ENCODE measurements around the gene TLL2. TPM values are rescaled to one million over a fixed set of nuclear protein-coding genes. Genes with fewer than 3 reads are reported as not detected.

The TLL2 gene
- total RNA-seq, 1 donor from 2014 or later: 0.05 TPM

- intact Hi-C loops (cut with micrococcal nuclease): no loop called here
Measured at GRCh38 chr10:96427291-96427690, 86.4 kb downstream of the TLL2 start.

GRCh38 chr10:96422525-96422924 lies 91.2 kb downstream of the TLL2 start:
- intact Hi-C loops (cut with micrococcal nuclease): no loop called here

- intact Hi-C loops (cut with micrococcal nuclease): no loop called here
Measured at GRCh38 chr10:96421995-96422394, 91.7 kb downstream of the TLL2 start.

- intact Hi-C loops (cut with micrococcal nuclease): no loop called here
Measured at GRCh38 chr10:96420228-96421009, 93.3 kb downstream of the TLL2 start.

- intact Hi-C loops (cut with micrococcal nuclease): no loop called here
Measured at GRCh38 chr10:96419351-96419750, 94.4 kb downstream of the TLL2 start.

- intact Hi-C loops (cut with micrococcal nuclease): no loop called here
Measured at GRCh38 chr10:96418582-96418981, 95.1 kb downstream of the TLL2 start.

GRCh38 chr10:96417441-96417840 lies 96.3 kb downstream of the TLL2 start:
- intact Hi-C loops (cut with micrococcal nuclease): no loop called here

- intact Hi-C loops (cut with micrococcal nuclease): no loop called here
Measured at GRCh38 chr10:96416643-96417042, 97.1 kb downstream of the TLL2 start.

- intact Hi-C loops (cut with micrococcal nuclease): no loop called here
Measured at GRCh38 chr10:96415891-96416554, 97.7 kb downstream of the TLL2 start.

- intact Hi-C loops (cut with micrococcal nuclease): no loop called here
Measured at GRCh38 chr10:96415150-96415890, 98.4 kb downstream of the TLL2 start.

GRCh38 chr10:96414303-96414702 lies 99.4 kb downstream of the TLL2 start:
- intact Hi-C loops (cut with micrococcal nuclease): no loop called here

GRCh38 chr10:96413151-96413787 lies 100.5 kb downstream of the TLL2 start:
- intact Hi-C loops (cut with micrococcal nuclease): no loop called here

- intact Hi-C loops (cut with micrococcal nuclease): no loop called here
Measured at GRCh38 chr10:96411716-96412320, 101.9 kb downstream of the TLL2 start.

- intact Hi-C loops (cut with micrococcal nuclease): no loop called here
Measured at GRCh38 chr10:96410296-96410695, 103.4 kb downstream of the TLL2 start.

- intact Hi-C loops (cut with micrococcal nuclease): no loop called here
Measured at GRCh38 chr10:96408201-96408600, 105.5 kb downstream of the TLL2 start.

- intact Hi-C loops (cut with micrococcal nuclease): no loop called here
Measured at GRCh38 chr10:96407560-96408069, 106.1 kb downstream of the TLL2 start.

GRCh38 chr10:96406091-96406490 lies 107.6 kb downstream of the TLL2 start:
- intact Hi-C loops (cut with micrococcal nuclease): no loop called here

GRCh38 chr10:96402417-96403305 lies 111.1 kb downstream of the TLL2 start:
- intact Hi-C loops (cut with micrococcal nuclease): no loop called here

GRCh38 chr10:96401036-96401435 lies 112.7 kb downstream of the TLL2 start:
- intact Hi-C loops (cut with micrococcal nuclease): no loop called here

GRCh38 chr10:96400465-96400864 lies 113.3 kb downstream of the TLL2 start:
- intact Hi-C loops (cut with micrococcal nuclease): no loop called here

All from T-helper 2 cell treated with Interferon-gamma antibody and Interleukin-4, amounts not matched to agents 100 ng/mL and 5 ng/mL, for 36 hours (primary cell).